ENCODE data around the gene MYO3B. TPM values are rescaled to one million over a fixed set of nuclear protein-coding genes. Genes with fewer than 3 reads are reported as not detected.

MYO3B gene
- total RNA-seq, 2 experiments from 2014 or later: not detected

DNA sequence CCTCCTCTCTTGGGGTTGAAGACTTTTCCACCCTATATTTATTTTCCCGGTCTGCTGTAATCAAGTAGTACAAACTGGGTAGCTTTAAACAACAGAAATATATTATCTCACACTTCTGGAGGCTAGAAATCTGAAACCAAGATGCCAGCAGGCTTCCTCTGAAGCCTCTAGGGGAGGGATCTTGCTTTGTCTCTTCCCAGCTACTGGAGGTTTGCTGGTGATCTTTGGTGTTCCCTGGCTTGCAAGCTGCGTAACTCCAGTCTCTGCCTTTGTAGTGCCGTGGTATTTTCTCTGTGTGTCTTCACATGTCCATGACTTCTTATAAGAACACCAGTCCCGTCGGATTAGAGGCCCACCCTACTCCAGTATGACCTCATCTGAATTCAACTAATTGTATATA lies 44.4 kb downstream of the MYO3B start:
- H2AFZ ChIP-seq (ENCODE audit: low read length): no peak overlapping the region
- intact Hi-C loops (cut with micrococcal nuclease; ENCODE audit: unreplicated experiment): no loop called here

DNA sequence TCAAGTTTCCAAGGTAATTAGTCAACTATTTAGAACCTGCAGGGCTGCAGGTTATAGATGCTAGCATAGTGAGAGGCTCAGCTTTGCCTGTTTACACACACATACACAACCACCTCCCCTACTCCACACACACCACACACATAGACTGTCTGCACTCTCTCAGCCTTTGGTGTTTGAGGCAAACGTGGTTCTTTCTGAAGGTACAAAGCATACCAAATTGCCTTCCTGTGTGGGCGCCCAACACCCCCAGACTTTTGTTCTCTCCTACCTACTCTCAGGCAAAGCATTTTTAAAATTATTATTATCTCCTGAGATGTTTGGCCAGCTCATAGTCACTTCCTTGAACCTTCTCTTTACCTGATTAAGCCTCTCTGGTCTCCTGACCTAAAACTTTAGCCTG lies 44.9 kb downstream of the MYO3B start:
- no peak overlapping the region for H3K4me2 ChIP-seq (ENCODE audit: low read length)
- intact Hi-C loops (cut with micrococcal nuclease; ENCODE audit: unreplicated experiment): no loop called here
- H4K20me1 ChIP-seq (ENCODE audit: insufficient read depth, low read length): no peaks in the 10 kb centered on the region
- H3K27ac ChIP-seq (ENCODE audit: low read depth, low read length, poor library complexity, severe bottlenecking): no peak overlapping the region
- no peak overlapping the region for H2AFZ ChIP-seq (ENCODE audit: low read length)
- no peaks in the 10 kb centered on the region for H3K9me2 ChIP-seq (ENCODE audit: insufficient read depth, low read length)
- no peaks in the 10 kb centered on the region for H3K36me3 ChIP-seq (ENCODE audit: insufficient read depth, low read length)
- H3K9me3 ChIP-seq (ENCODE audit: low read length): no peaks in the 10 kb centered on the region
- no TSS peak for BruUV-seq (replicated peaks)
- ChIA-PET POLR2A (no interaction called here), CTCF (ENCODE audit: unreplicated experiment) (no interaction called here)
- H3K4me3 ChIP-seq (ENCODE audit: low read depth, low read length, poor library complexity, severe bottlenecking): no peak overlapping the region
- TF ChIP-seq EZH2phosphoT487 (IDR thresholded peaks at IDR 0.05; ENCODE audit: borderline replicate concordance, low read depth, low read length): no peak
- TF ChIP-seq, protein P1, sequence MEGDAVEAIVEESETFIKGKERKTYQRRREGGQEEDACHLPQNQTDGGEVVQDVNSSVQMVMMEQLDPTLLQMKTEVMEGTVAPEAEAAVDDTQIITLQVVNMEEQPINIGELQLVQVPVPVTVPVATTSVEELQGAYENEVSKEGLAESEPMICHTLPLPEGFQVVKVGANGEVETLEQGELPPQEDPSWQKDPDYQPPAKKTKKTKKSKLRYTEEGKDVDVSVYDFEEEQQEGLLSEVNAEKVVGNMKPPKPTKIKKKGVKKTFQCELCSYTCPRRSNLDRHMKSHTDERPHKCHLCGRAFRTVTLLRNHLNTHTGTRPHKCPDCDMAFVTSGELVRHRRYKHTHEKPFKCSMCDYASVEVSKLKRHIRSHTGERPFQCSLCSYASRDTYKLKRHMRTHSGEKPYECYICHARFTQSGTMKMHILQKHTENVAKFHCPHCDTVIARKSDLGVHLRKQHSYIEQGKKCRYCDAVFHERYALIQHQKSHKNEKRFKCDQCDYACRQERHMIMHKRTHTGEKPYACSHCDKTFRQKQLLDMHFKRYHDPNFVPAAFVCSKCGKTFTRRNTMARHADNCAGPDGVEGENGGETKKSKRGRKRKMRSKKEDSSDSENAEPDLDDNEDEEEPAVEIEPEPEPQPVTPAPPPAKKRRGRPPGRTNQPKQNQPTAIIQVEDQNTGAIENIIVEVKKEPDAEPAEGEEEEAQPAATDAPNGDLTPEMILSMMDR (conservative IDR thresholded peaks at IDR 0.05; ENCODE audit: low read length): no peak
- no peak for DNase-seq (ENCODE audit: low spot score)
- H3K79me2 ChIP-seq (ENCODE audit: insufficient read depth, low read depth, low read length): no peaks in the 10 kb centered on the region
- H3K4me1 ChIP-seq (ENCODE audit: insufficient read depth, low read length, poor library complexity, severe bottlenecking): no peaks in the 10 kb centered on the region

More for the DNA sequence above, 44.4 kb downstream of the MYO3B start:
- ChIA-PET POLR2A (no interaction called here), CTCF (ENCODE audit: unreplicated experiment) (no interaction called here)
- no peak for TF ChIP-seq EZH2phosphoT487 (IDR thresholded peaks at IDR 0.05; ENCODE audit: borderline replicate concordance, low read depth, low read length)
- TF ChIP-seq, protein P1 (conservative IDR thresholded peaks at IDR 0.05; ENCODE audit: low read length): no peak
- Histone ChIP-seq H3K4me2 (ENCODE audit: low read length) (no peak overlapping the region), H3K4me1 (ENCODE audit: insufficient read depth, low read length, poor library complexity, severe bottlenecking) (no peaks in the 10 kb centered on the region), H3K36me3 (ENCODE audit: insufficient read depth, low read length) (no peaks in the 10 kb centered on the region), H4K20me1 (ENCODE audit: insufficient read depth, low read length) (no peaks in the 10 kb centered on the region), H3K9me3 (ENCODE audit: low read length) (no peaks in the 10 kb centered on the region), H3K79me2 (ENCODE audit: insufficient read depth, low read depth, low read length) (no peaks in the 10 kb centered on the region), H3K27ac (ENCODE audit: low read depth, low read length, poor library complexity, severe bottlenecking) (no peak overlapping the region), H3K4me3 (ENCODE audit: low read depth, low read length, poor library complexity, severe bottlenecking) (no peak overlapping the region), H3K9me2 (ENCODE audit: insufficient read depth, low read length) (no peaks in the 10 kb centered on the region)
- no peak for DNase-seq (ENCODE audit: low spot score)
- no TSS peak for BruUV-seq (replicated peaks)

DNA sequence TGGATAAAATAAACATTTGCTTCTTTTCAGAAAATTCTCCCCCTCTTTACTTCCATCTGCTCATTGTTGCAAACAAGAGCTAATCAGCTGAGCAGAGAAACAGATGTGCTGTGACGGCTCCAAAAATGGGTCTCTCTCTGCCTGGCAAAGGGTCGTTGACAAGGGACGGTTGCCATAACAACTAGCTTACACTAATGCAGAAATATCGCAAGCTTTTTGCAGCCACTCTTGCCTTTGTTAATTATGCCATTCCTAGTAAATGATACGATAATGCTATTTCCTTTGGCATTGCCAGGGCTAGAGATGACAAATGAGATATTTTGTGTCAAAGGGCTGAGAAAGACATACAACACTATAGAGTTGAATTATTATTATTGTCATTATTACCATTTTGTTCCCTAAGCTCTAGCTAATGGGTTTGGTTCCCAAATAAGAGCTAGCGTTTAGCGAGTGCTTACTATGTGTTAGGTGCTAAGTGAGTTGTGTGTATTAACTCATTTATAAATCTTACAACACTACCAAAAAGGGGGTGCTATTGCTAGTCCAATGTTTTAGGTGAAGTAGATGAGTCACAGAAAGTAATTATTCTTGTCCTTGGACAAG lies 46.8 kb downstream of the MYO3B start:
- H3K36me3 ChIP-seq (ENCODE audit: insufficient read depth, low read length): no peaks in the 10 kb centered on the region
- no peak overlapping the region for H3K27ac ChIP-seq (ENCODE audit: low read depth, low read length, poor library complexity, severe bottlenecking)
- H4K20me1 ChIP-seq (ENCODE audit: insufficient read depth, low read length): no peaks in the 10 kb centered on the region
- H3K4me1 ChIP-seq (ENCODE audit: insufficient read depth, low read length, poor library complexity, severe bottlenecking): no peaks in the 10 kb centered on the region
- intact Hi-C loops (cut with micrococcal nuclease; ENCODE audit: unreplicated experiment): no loop called here
- POLR2A ChIA-PET: interaction anchor here (0.9 to 1.0 kb wide), 2 partner anchors 15 to 21 kb away, joined by 3 read pairs; no protein-coding TSS in a partner anchor
- no peaks in the 10 kb centered on the region for H3K79me2 ChIP-seq (ENCODE audit: insufficient read depth, low read depth, low read length)
- H3K4me2 ChIP-seq (ENCODE audit: low read length): no peak overlapping the region
- TF ChIP-seq, protein P1 (conservative IDR thresholded peaks at IDR 0.05; ENCODE audit: low read length): no peak
- TF ChIP-seq EZH2phosphoT487 (IDR thresholded peaks at IDR 0.05; ENCODE audit: borderline replicate concordance, low read depth, low read length): no peak
- H3K9me3 ChIP-seq (ENCODE audit: low read length): no peaks in the 10 kb centered on the region
- H3K9me2 ChIP-seq (ENCODE audit: insufficient read depth, low read length): no peaks in the 10 kb centered on the region
- BruUV-seq (replicated peaks): no TSS peak
- DNase-seq (ENCODE audit: low spot score): no peak
- H2AFZ ChIP-seq (ENCODE audit: low read length): no peak overlapping the region
- CTCF ChIA-PET (ENCODE audit: unreplicated experiment): no interaction called here
- H3K4me3 ChIP-seq (ENCODE audit: low read depth, low read length, poor library complexity, severe bottlenecking): no peak overlapping the region
